ENCODE data around the gene BEAN1. TPM values are rescaled to one million over a fixed set of nuclear protein-coding genes. Genes with fewer than 3 reads are reported as not detected.
"Not testable (repeated sequence)": the region's sequence is repeated elsewhere in the genome, so short reads cannot be mapped to it uniquely, and the experiment has no call there.

BEAN1 gene
- total and polyA plus RNA-seq, 10 donors, result 0.21 to 0.68 (median 0.42) TPM; not detected in 3

DNA sequence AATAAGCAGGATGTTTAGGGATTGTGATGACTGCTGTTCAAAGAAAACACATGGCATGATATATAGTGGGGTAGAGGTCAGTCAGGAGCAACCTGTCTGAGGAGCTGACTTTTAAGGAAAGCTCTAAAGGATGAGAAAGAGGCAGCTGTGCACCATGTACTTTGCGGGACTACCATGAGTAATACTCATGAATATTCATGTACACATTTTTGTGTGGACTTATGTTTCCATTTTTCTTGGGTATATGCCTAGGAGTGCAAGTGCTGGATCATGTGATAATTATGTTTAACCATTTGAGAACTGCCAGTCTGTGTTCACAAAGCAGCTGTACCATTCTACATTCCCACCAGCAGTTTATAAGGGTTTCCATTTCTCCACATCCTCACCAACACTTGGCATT is 35.8 kb downstream of the BEAN1 start:
- peaks cover 0 to 54% (median 6%) of the 10 kb centered on the region in 7 donors for H3K27me3 ChIP-seq (replicated peaks in 1 of 7)
- peaks cover 0 to 9% (median 5%) of the 10 kb centered on the region in 8 donors for H3K9me3 ChIP-seq
- no peaks in the 10 kb centered on the region for H3K4me1 ChIP-seq
- WGBS, 5 donors, result 80 to 94% (median 86%) methylated on average over 1 of the region's 1 CpG
- no peak for DNase-seq
- intact Hi-C loops (cut with DNase I; ENCODE audit: low total_unique reads), result no loop called here
- TF ChIP-seq POLR2A (IDR thresholded peaks at IDR 0.05) (no peak), POLR2AphosphoS5 (IDR thresholded peaks at IDR 0.05) (no peak), CTCF (IDR thresholded peaks at IDR 0.05 in 8 of 11, conservative IDR thresholded peaks at IDR 0.05 in 3 of 11) (no peak)
- no peak overlapping the region for H3K4me3 ChIP-seq
- no peak overlapping the region for H3K27ac ChIP-seq
- no peaks in the 10 kb centered on the region for H3K36me3 ChIP-seq

DNA sequence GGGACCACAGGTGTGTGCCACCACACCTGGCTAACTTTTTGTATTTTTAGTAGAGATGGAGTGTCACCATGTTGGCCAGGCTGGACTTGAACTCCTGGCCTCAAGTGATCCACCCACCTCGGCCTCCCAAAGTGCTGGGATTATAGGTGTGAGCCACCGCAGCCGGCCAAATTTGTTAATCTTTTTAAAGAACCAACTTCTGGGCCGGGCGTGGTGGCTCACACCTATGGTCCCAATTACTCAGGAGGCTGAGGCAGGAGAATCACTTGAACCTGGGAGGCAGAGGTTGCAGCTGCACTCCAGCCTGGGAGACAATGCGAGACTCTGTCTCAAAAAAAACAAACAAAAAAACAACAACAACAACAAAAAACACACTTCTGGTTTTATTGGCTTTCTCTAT is 38.9 kb downstream of the BEAN1 start:
- H3K27ac ChIP-seq; H3K4me1 ChIP-seq; H3K36me3 ChIP-seq; H3K4me3 ChIP-seq; DNase-seq; H3K9me3 ChIP-seq; intact Hi-C loops (cut with DNase I; ENCODE audit: low total_unique reads): not testable (repeated sequence)
- peaks cover 0 to 26% (median 0%) of the 10 kb centered on the region in 7 donors for H3K27me3 ChIP-seq (replicated peaks in 1 of 7)
- WGBS, 5 donors, result 91 to 96% (median 91%) methylated on average over 6 of the region's 6 CpGs

- H3K4me1 ChIP-seq; intact Hi-C loops (cut with DNase I; ENCODE audit: low total_unique reads); H3K27ac ChIP-seq; DNase-seq; H3K36me3 ChIP-seq; H3K4me3 ChIP-seq; H3K9me3 ChIP-seq: not testable (repeated sequence)
- WGBS, 5 donors, result 88 to 97% (median 94%) methylated on average over 6 of the region's 6 CpGs
- H3K27me3 ChIP-seq (replicated peaks in 1 of 7), result peaks cover 0 to 21% (median 0%) of the 10 kb centered on the region in 7 donors
These were observed 39.5 kb downstream of the BEAN1 start for GRCh38 chr16:66466636-66467035.

GRCh38 chr16:66467611-66468010 is 40.5 kb downstream of the BEAN1 start:
- WGBS, 5 donors, result 88 to 100% (median 94%) methylated on average over 3 to 5 of the region's 5 CpGs
- peak; percentile 19 for DNase-seq

More at GRCh38 chr16:66467611-66468010, 40.5 kb downstream of the BEAN1 start:
- H3K4me3 ChIP-seq, result no peak overlapping the region
- H3K9me3 ChIP-seq, result peaks cover 0 to 9% (median 5%) of the 10 kb centered on the region in 8 donors
- H3K36me3 ChIP-seq, result no peaks in the 10 kb centered on the region
- H3K4me1 ChIP-seq, result no peaks in the 10 kb centered on the region
- H3K27me3 ChIP-seq (replicated peaks in 1 of 7), result peaks cover 0 to 19% (median 0%) of the 10 kb centered on the region in 7 donors
- intact Hi-C loops (cut with DNase I; ENCODE audit: low total_unique reads), result no loop called here
- TF ChIP-seq CTCF (IDR thresholded peaks at IDR 0.05 in 8 of 11, conservative IDR thresholded peaks at IDR 0.05 in 3 of 11) (no peak), POLR2AphosphoS5 (IDR thresholded peaks at IDR 0.05) (no peak)
- no peak overlapping the region for H3K27ac ChIP-seq

Data from spleen (tissue), 11 donors.